Measurements from ENCODE around the gene EDN2.

DNA sequence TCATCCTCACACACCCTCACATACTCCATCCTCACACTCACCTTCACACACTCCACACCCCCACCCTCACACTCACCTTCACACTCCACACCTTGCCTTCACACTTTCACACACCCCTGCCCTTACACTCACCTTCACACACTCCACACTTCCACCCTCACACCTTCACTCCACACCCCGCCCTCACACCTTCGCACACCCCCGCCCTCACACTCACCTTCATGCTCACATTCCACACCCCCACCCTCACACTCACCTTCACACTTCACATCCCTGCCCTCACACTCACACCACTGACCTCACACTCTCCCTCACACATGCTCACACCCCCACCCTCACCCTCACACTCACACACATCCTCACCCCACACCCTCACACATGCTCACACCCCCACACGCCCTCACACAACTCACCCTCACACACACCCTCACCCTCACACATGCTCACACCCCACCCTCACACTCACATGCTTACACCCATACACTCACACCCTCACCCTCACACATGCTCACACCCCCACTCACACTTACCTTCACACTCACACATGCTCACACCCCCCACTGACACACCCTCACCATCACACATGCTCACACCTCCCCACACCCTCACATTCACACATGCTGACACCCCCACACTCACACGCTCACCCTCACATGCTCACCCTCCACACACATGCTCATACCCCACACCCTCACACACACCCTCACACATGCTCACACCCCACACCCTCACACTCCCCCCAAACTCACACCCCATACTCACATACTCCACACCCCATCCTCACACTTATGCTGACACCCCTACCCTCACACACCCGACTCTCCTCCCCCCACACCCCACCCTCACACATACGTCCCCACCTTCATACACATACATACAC is 44.5 kb upstream of the EDN2 start:
- TF ChIP-seq, protein P1, sequence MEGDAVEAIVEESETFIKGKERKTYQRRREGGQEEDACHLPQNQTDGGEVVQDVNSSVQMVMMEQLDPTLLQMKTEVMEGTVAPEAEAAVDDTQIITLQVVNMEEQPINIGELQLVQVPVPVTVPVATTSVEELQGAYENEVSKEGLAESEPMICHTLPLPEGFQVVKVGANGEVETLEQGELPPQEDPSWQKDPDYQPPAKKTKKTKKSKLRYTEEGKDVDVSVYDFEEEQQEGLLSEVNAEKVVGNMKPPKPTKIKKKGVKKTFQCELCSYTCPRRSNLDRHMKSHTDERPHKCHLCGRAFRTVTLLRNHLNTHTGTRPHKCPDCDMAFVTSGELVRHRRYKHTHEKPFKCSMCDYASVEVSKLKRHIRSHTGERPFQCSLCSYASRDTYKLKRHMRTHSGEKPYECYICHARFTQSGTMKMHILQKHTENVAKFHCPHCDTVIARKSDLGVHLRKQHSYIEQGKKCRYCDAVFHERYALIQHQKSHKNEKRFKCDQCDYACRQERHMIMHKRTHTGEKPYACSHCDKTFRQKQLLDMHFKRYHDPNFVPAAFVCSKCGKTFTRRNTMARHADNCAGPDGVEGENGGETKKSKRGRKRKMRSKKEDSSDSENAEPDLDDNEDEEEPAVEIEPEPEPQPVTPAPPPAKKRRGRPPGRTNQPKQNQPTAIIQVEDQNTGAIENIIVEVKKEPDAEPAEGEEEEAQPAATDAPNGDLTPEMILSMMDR (IDR thresholded peaks at IDR 0.05; ENCODE audit: insufficient read depth, low read length): no peak
- no peak for TF ChIP-seq POLR2AphosphoS5 (IDR thresholded peaks at IDR 0.05; ENCODE audit: low read depth)
- TF ChIP-seq, protein P2, sequence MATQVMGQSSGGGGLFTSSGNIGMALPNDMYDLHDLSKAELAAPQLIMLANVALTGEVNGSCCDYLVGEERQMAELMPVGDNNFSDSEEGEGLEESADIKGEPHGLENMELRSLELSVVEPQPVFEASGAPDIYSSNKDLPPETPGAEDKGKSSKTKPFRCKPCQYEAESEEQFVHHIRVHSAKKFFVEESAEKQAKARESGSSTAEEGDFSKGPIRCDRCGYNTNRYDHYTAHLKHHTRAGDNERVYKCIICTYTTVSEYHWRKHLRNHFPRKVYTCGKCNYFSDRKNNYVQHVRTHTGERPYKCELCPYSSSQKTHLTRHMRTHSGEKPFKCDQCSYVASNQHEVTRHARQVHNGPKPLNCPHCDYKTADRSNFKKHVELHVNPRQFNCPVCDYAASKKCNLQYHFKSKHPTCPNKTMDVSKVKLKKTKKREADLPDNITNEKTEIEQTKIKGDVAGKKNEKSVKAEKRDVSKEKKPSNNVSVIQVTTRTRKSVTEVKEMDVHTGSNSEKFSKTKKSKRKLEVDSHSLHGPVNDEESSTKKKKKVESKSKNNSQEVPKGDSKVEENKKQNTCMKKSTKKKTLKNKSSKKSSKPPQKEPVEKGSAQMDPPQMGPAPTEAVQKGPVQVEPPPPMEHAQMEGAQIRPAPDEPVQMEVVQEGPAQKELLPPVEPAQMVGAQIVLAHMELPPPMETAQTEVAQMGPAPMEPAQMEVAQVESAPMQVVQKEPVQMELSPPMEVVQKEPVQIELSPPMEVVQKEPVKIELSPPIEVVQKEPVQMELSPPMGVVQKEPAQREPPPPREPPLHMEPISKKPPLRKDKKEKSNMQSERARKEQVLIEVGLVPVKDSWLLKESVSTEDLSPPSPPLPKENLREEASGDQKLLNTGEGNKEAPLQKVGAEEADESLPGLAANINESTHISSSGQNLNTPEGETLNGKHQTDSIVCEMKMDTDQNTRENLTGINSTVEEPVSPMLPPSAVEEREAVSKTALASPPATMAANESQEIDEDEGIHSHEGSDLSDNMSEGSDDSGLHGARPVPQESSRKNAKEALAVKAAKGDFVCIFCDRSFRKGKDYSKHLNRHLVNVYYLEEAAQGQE (IDR thresholded peaks at IDR 0.05; ENCODE audit: insufficient replicate concordance, low read depth): no peak

All from HL-60 (cell line).